Natural killer cell treated with Interleukin-12 subunit alpha and Interleukin-12 subunit beta and Interleukin-15 and Interleukin-18, amount 100 ng/mL, for 72 hours (primary cell): Measurements from ENCODE around the gene SNTG2. TPM values are rescaled to one million over a fixed set of nuclear protein-coding genes. Genes with fewer than 3 reads are reported as not detected.
A peak's percentile ranks its signal among the peaks of the same experiment; 100 is the strongest.
"Not testable (repeated sequence)": the region's sequence is repeated elsewhere in the genome, so short reads cannot be mapped to it uniquely, and the experiment has no call there.

Experiments used
- ATAC-seq, 2 donors: fragments of 150-1000 bp; cut with Tn5 transposase in 1 of 2; sonication (Bioruptor Pico), chemical (Tn5 transposase) in 1 of 2; 2 replicates each; pipeline ENCODE4 v1.10.0; 2021
- DNase-seq: peaks from one replicate; pipeline ENCODE4 v3.0.0; 2022; ENCODE audit warnings: low spot score
- H3K27ac Mint-ChIP-seq, 2 donors: 1 replicate in 1 of 2; 2 replicates in 1 of 2; pipeline ENCODE4 v1.8.0; 2022; ENCODE audit warnings: mixed read lengths in 2 of 2, mild to moderate bottlenecking in 1 of 2, moderate library complexity in 1 of 2
- H3K27me3 Mint-ChIP-seq, 2 donors: 1 replicate in 1 of 2; 2 replicates in 1 of 2; pipeline ENCODE4 v1.8.0; 2022; ENCODE audit warnings: mixed read lengths in 2 of 2
- H3K36me3 Mint-ChIP-seq: one replicate; pipeline ENCODE4 v1.8.0; 2022; ENCODE audit warnings: mixed read lengths
- H3K4me1 Mint-ChIP-seq, 2 donors: 1 replicate in 1 of 2; 2 replicates in 1 of 2; pipeline ENCODE4 v1.8.0; 2022; ENCODE audit warnings: low read depth in 2 of 2, mixed read lengths in 2 of 2, mild to moderate bottlenecking in 1 of 2
- H3K4me3 Mint-ChIP-seq: one replicate; pipeline ENCODE4 v1.8.0; 2022; ENCODE audit warnings: mixed read lengths
- H3K9me3 Mint-ChIP-seq: 2 replicates; pipeline ENCODE4 v1.8.0; 2022; ENCODE audit warnings: mixed read lengths
- total RNA-seq, 2 donors: library from RNA; stranded (reverse); gene quantifications; one replicate each; pipeline ENCODE4 v1.2.3, GENCODE V29; 2022

Gene SNTG2
- under 1 TPM in 1 of 2 donors, not detected in 1; 0.31 TPM for total RNA-seq

DNA sequence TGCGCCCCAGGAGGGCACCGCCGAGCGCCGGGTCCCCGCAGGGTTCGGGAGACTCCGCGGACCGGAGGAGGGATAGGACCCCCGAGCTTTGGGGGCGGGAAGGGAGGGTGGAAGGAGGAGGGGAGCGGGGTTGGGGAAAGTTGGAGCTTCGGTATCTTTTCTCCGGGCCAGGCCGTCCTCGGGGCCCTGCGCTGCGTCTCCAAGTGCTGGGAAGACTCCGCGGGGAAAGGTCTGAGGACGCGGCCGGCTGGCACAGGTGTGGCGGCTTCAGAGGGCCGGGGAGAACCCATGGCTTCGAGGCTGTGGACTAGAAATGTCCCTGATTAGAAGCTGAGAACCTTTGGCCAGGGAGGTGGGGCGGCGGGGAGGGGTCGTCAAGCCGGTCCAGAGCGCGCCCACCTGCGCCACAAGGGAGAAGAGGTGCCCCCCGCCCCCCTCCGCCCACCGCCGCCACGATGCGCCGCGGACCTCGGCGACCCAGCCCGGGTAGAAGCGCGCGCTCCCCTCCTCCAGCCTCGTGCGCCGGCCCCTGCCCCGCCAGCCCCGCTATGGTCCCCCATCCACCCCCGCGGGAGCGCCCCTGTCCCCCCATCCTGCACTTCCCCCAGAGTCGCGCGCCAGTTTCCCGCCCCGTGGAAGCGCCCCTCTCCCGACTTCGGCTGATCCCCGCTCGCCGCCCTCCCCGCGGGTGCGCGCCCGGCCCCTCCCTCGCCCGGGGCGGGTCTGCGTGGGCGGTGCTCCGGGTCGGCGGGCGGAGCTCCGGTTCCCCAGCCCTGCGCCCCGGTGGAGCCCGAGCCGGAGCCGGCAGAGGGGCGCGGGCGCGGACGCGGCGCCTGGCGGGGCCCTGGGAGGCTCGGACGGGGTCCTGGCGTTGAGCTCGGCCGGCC is at the start of gene SNTG2:
Gene SNTG2, plus strand, starts transcription at position 770 of the 887 bp plus-strand sequence. CDS start 148 bp downstream, outside the sequence.
- peaks cover 12% of the 10 kb centered on the region for H3K36me3 Mint-ChIP-seq
- H3K9me3 Mint-ChIP-seq = no peaks in the 10 kb centered on the region
- DNase-seq = peak; percentile 67
- H3K27ac Mint-ChIP-seq = no peak within 1 kb of the TSS
- peak; percentile 68 to 83 for ATAC-seq
- peaks cover 44 to 66% of the 10 kb centered on the region in 2 donors for H3K27me3 Mint-ChIP-seq
- H3K4me1 Mint-ChIP-seq = peaks cover 19 to 26% of the 10 kb centered on the region in 2 donors
- peak within 1 kb of the TSS; percentile 69 for H3K4me3 Mint-ChIP-seq

DNA sequence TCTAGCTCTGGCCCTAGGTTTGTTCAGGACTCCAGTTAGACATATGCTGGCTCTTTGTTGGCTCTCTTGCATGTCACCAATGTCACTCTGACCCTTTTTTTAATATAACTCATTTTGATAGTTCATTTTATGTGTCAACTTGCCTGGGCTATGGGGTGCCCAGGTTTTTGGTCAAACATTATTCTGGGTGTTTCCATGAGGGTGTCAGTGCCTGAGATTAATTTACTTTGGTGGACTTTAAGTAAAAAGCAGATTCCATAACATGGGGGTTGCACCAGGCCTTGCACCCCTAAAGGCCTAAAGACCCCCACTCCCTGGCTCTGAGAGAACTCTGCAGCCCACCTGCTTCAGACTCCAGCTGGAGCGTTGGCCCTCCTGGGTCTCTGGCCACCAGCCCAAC is 48.1 kb upstream of the SNTG2 start:
- ATAC-seq (no peak), DNase-seq (no peak)
- H3K4me1 Mint-ChIP-seq = no peaks in the 10 kb centered on the region
- no peaks in the 10 kb centered on the region for H3K9me3 Mint-ChIP-seq
- H3K36me3 Mint-ChIP-seq = no peaks in the 10 kb centered on the region
- peaks cover 16 to 17% of the 10 kb centered on the region in 2 donors for H3K27me3 Mint-ChIP-seq
- no peak overlapping the region for H3K27ac Mint-ChIP-seq
- H3K4me3 Mint-ChIP-seq = no peak overlapping the region

DNA sequence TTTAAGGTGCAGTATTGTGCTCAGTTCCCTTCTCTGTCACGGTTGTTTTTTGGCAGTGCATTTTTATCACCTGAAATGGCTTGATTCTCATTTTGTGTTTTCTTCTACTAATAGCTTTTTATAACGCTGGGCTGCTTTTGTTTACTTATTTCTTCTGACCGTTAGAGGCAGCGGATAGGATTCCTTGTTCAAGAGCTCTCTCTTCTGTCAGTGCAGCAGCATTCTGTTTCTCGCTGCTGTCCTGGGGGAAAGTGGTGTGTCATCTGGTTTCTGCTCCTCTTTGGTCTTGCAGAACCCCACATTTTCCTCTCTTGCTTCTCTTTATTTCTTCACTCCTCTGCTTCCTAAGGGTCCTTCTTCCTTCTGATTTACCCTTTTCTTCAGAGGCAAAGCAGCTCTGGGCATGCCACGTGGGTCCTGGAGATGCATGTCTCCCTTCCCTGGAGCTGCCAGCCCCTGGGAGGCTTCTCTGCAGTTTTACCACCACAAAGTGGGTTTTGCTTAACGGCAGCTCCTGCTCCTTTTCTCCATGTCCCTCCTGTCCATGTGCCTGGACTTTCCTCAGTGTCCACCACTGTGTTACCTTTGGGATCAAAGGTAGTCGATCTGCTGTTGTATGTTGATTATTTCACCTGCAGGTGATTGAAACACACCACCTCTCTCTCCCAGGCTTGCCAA is 47.3 kb upstream of the SNTG2 start:
- DNase-seq (no peak), ATAC-seq (no peak)
- Mint-ChIP-seq H3K9me3 (no peaks in the 10 kb centered on the region), H3K36me3 (no peaks in the 10 kb centered on the region), H3K4me3 (no peak overlapping the region), H3K27me3 (peaks cover 16 to 17% of the 10 kb centered on the region in 2 donors), H3K27ac (no peak overlapping the region), H3K4me1 (no peaks in the 10 kb centered on the region)

DNA sequence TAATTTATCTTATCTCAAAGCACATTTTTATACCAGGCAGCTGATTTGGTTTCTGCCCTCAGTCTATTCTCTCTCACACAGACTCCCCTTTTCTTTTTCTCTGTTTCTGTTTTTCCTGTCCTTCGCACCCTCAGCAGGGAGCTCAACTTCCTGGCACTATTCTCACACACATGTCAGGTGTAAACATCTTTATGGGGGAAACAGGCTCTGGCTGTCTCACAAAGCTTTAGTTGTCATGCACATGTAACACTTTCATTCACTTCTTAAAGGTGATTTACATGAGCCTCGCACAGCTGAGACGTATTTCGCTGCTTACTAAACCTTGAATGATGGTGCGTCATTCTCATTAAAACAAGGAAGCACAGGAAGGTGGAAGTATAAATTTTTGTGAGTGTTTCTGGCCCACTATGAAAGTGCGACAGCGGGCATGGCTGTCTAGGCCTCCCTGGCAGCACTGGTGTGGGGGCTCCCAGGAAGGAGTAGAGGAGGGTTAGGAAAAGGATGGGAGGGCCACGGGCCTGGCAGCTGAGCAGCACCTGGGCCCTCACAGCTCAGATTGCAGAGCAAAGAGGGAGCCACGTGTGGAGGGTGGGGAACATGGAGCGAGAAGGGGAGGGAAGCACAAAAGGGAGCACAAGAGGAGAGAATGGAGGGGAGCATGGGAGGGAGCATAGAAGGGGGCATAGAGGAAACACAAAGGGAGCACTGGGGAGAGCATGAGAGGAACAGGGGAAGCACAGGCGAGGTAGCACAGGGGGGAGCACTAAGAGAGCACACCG is 46.2 kb upstream of the SNTG2 start:
- H3K27ac Mint-ChIP-seq = no peak overlapping the region
- no peaks in the 10 kb centered on the region for H3K36me3 Mint-ChIP-seq
- H3K4me3 Mint-ChIP-seq = no peak overlapping the region
- H3K4me1 Mint-ChIP-seq = peaks cover 3 to 5% of the 10 kb centered on the region in 2 donors
- no peak for ATAC-seq
- H3K27me3 Mint-ChIP-seq = peaks cover 16 to 17% of the 10 kb centered on the region in 2 donors
- DNase-seq = no peak
- H3K9me3 Mint-ChIP-seq = no peaks in the 10 kb centered on the region

DNA sequence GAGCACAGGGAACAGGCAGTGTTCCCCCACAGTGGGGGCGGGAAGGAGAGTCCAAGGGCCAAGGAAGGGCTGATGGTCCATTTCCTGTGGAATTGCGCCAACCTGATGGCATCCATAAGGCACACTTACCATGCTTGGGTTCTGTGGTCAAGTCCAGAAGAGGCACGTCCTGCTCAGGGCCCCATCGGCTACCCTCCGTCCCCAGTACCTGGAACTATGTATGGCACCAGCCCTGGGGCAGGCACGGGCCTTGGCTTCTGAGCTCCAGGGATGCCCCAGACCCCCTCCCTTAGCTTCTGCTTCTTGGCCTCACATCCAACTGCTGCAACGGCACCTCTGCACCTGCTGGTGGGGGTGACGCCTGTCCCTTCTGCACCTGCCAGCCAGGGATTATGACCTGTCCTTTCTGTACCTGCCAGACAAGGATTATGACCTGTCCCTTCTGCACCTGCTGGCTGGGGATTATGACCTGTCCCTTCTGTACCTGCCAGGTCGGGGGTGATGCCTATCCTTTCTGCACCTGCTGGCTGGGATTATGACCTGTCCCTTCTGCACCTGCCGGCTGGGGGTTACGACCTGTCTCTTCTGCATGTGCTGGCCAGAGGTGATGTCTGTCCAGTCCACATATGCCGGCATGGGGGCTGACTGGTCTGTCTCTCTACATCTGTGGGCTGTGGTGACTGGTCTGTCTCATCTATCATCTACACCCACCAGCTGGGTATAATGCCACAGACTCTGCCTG is 45.4 kb upstream of the SNTG2 start:
- peaks cover 16 to 17% of the 10 kb centered on the region in 2 donors for H3K27me3 Mint-ChIP-seq
- H3K9me3 Mint-ChIP-seq = peaks cover 3% of the 10 kb centered on the region
- no peak for DNase-seq
- H3K36me3 Mint-ChIP-seq = no peaks in the 10 kb centered on the region
- ATAC-seq = peak in 1 of 2 donors; percentile 6
- no peak overlapping the region for H3K27ac Mint-ChIP-seq
- peaks cover 5% of the 10 kb centered on the region in 2 donors for H3K4me1 Mint-ChIP-seq
- H3K4me3 Mint-ChIP-seq = no peak overlapping the region

DNA sequence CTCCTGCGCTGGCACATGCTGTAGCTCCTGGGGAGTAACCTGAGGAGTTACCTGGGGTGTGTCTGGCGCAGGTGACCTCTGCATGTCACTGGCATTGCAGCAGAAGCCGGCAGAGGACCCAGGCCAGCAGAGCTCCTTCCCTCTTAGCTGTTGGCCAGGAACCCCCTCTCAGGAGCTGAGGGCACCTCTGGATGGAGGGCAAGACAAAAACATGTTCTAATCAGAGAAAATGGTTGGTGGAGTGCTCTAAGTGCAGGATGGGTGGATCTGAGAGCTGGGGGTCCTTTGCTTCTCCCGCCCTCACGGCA is 44.9 kb upstream of the SNTG2 start:
- Mint-ChIP-seq H3K4me3 (no peak overlapping the region), H3K27ac (no peak overlapping the region), H3K9me3 (peaks cover 6% of the 10 kb centered on the region), H3K36me3 (no peaks in the 10 kb centered on the region), H3K27me3 (peaks cover 16 to 17% of the 10 kb centered on the region in 2 donors), H3K4me1 (peaks cover 5 to 8% of the 10 kb centered on the region in 2 donors)
- peak in 1 of 2 donors; percentile 6 for ATAC-seq
- no peak for DNase-seq

DNA sequence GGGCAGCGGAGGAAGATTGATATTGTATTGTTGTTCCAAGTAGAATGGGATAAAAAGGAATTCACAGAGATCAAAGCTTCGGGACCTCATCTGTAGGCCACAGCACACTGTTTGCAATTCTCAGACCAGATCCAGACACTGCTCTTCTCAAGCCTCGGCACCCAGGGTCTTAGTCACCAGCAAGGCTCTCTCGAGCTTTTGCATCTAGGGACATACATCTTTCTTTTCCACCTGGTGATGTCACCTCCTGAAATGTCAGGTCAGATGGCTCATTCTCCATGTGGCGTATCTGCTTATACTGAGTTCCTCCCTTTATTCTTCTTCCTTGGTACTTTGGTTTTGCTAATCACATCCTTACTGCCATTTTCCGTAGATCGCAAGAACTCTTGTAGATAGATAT is 42.9 kb upstream of the SNTG2 start:
- DNase-seq (no peak), ATAC-seq (no peak)
- H3K27me3 Mint-ChIP-seq = peaks cover 16 to 17% of the 10 kb centered on the region in 2 donors
- peaks cover 6% of the 10 kb centered on the region for H3K9me3 Mint-ChIP-seq
- H3K4me1 Mint-ChIP-seq = peaks cover 5 to 8% of the 10 kb centered on the region in 2 donors
- H3K4me3 Mint-ChIP-seq = no peak overlapping the region
- H3K27ac Mint-ChIP-seq = no peak overlapping the region
- H3K36me3 Mint-ChIP-seq = no peaks in the 10 kb centered on the region

DNA sequence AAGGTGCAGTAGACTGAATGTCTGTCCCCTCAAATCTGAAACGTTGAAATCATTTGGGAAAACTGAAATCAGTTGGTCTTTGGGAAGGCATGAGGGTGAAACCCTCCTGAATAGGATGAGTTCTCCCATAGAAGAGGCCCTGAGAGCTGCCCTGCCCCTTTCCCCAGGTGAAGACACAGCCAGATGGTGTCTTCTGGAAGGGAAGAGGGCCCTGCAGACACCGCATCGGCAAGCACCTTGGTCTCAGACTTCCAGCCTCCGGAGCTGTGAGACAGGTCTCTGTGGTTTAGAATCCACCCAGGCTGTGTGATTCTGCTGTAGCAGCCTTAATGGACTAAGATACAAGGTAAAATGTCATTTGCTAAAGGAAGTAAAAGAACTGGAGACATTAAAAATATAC is 42.1 kb upstream of the SNTG2 start:
- ATAC-seq (no peak), DNase-seq (no peak)
- Mint-ChIP-seq H3K4me3 (no peak overlapping the region), H3K27ac (no peak overlapping the region), H3K36me3 (no peaks in the 10 kb centered on the region), H3K27me3 (peaks cover 9 to 10% of the 10 kb centered on the region in 2 donors), H3K9me3 (peaks cover 6% of the 10 kb centered on the region), H3K4me1 (peaks cover 5 to 8% of the 10 kb centered on the region in 2 donors)

DNA sequence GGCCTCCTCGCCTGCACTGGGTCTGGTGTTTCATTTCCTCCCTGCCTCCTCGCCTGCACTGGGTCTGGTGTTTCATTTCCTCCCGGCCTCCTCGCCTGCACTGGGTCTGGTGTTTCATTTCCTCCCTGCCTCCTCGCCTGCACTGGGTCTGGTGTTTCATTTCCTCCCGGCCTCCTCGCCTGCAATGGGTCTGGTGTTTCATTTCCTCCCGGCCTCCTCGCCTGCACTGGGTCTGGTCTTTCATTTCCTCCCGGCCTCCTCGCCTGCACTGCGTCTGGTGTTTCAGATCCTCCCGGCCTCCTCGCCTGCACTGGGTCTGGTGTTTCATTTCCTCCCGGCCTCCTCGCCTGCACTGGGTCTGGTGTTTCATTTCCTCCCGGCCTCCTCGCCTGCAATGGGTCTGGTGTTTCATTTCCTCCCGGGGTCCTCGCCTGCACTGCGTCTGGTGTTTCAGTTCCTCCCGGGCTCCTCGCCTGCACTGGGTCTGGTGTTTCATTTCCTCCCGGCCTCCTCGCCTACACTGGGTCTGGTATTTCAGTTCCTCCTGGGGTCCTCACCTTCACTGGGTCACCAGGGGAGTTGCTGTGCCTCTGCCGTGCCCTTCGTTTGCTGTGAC is 40.8 kb upstream of the SNTG2 start:
- not testable (repeated sequence) for H3K4me1 Mint-ChIP-seq, H3K27me3 Mint-ChIP-seq, H3K4me3 Mint-ChIP-seq, ATAC-seq, H3K9me3 Mint-ChIP-seq, H3K36me3 Mint-ChIP-seq, DNase-seq
- H3K27ac Mint-ChIP-seq = peak overlapping the region in 1 of 2 donors; percentile 58

DNA sequence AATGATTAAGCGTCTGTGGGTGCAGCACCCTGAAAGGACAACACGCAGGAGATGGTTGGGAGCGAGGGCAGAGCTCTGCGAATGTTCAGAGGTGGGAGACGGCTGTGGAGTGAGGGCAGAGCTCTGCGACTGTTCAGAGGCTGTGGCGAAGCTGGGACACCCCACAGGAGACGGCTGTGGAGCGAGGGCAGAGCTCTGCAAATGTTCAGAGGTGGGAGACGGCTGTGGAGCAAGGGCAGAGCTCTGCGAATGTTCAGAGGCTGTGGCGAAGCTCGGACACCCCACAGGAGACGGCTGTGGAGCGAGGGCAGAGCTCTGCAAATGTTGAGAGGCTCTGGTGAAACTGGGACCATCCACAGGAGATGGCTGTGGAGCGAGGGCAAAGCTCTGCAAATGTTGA is 40.0 kb upstream of the SNTG2 start:
- Mint-ChIP-seq H3K36me3 (no peaks in the 10 kb centered on the region), H3K4me1 (peaks cover 5 to 8% of the 10 kb centered on the region in 2 donors), H3K27me3 (peaks cover 0 to 2% of the 10 kb centered on the region in 2 donors), H3K9me3 (peaks cover 6% of the 10 kb centered on the region), H3K27ac (peak overlapping the region in 1 of 2 donors; percentile 58), H3K4me3 (no peak overlapping the region)
- DNase-seq (no peak), ATAC-seq (no peak)

DNA sequence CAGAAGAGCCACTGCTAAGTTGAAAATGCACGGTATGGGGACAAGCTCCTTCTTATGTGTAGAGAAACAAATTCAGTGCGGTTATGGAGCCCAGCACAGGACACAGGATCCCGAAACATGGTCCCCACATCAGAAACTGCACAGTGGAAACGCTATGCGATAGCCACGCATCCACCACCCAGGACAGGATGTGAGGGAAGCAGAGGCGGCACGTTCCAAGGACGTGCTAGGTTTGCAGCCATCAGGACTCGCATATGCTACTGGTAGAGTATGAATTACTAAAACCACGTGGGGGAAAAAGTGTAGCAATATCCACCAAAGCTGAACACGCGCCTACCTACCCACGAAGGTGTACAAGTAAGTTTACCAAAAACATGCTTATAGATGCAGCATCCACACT is 34.7 kb upstream of the SNTG2 start:
- ATAC-seq = no peak
- H3K36me3 Mint-ChIP-seq = no peaks in the 10 kb centered on the region

DNA sequence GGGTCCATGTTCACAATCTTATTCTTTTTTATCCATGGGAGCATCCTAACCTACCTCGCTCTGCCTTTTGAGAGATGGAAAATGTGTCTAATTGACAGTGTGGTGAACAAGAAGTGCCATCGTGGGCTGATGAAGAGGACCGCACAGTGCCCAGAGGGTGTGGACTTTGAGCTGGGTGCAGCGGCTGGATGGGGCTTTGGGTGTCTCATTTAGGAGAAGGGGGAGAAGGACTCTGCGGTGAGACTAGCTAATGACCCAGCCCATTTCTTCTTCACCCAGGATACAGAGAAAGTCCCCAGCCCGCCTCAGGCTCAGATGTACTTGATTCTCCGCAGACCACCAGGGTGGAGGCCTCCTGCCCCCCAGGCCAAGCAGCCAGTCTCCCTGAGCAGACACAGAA is 33.7 kb upstream of the SNTG2 start:
- H3K27me3 Mint-ChIP-seq = peaks cover 0 to 11% of the 10 kb centered on the region in 2 donors
- H3K4me1 Mint-ChIP-seq = no peaks in the 10 kb centered on the region
- H3K27ac Mint-ChIP-seq = no peak overlapping the region
- H3K9me3 Mint-ChIP-seq = no peaks in the 10 kb centered on the region
- ATAC-seq (no peak), DNase-seq (no peak)
- H3K4me3 Mint-ChIP-seq = no peak overlapping the region
- no peaks in the 10 kb centered on the region for H3K36me3 Mint-ChIP-seq

More for the DNA sequence above, 34.7 kb upstream of the SNTG2 start:
- Mint-ChIP-seq H3K27me3 (peaks cover 0 to 11% of the 10 kb centered on the region in 2 donors), H3K4me3 (no peak overlapping the region), H3K27ac (no peak overlapping the region), H3K4me1 (no peaks in the 10 kb centered on the region), H3K9me3 (no peaks in the 10 kb centered on the region)
- DNase-seq = no peak

DNA sequence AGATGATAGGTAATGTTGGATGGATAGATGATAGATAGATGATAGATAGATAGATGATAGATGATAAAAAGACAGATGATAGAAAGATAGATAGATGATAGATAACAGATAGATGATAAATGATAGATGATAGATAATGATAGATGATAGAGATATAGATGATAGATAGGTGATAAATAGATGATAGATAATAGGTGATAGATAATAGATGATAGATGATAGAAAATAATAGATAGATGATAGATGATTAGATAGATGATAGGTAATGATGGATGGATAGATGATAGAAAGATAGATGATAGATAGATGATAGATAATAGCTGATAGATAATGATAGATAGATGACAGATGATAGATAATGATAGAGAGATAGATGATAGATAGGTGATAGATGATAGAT is 31.0 kb upstream of the SNTG2 start:
- no peaks in the 10 kb centered on the region for H3K4me1 Mint-ChIP-seq
- peaks cover 8 to 15% of the 10 kb centered on the region in 2 donors for H3K27me3 Mint-ChIP-seq
- no peak overlapping the region for H3K27ac Mint-ChIP-seq
- DNase-seq (no peak), ATAC-seq (no peak)
- no peak overlapping the region for H3K4me3 Mint-ChIP-seq
- H3K36me3 Mint-ChIP-seq = no peaks in the 10 kb centered on the region
- H3K9me3 Mint-ChIP-seq = no peaks in the 10 kb centered on the region
